AG04450 (cell line): ENCODE data around the gene TFDP2. TPM values are rescaled to one million over a fixed set of nuclear protein-coding genes. Genes with fewer than 3 reads are reported as not detected.

ENCODE experiments used
- CTCF ChIA-PET: fragments of 300-600, 350-600 bp; formaldehyde crosslinking; extraction: SDS; loops from one replicate; lab custom pipeline; 2022; ENCODE audit warnings: antibody characterized with exemption, inconsistent platforms; lab: Charles Lee
- POLR2A ChIA-PET: fragments of 350-600 bp; formaldehyde crosslinking; extraction: SDS; loops from one replicate; lab custom pipeline; 2021; ENCODE audit warnings: antibody characterized with exemption, inconsistent platforms; lab: Yijun Ruan, JAX
- DNase-seq: peaks from one replicate; pipeline ENCODE4 v3.0.0-alpha.2; 2011; ENCODE audit warnings: low read depth, low spot score
- H3K27ac ChIP-seq: one replicate; pipeline ENCODE4 v1.5.1; 2012; ENCODE audit warnings: low read depth, low read length, control low read depth
- H3K27me3 ChIP-seq: one replicate; pipeline ENCODE4 v1.6.0; 2012; ENCODE audit warnings: low read length; ENCODE audit not compliant: control insufficient read depth, insufficient read depth
- H3K4me3 ChIP-seq: 2 replicates; pipeline ENCODE4 v1.5.1; 2011; ENCODE audit warnings: mild to moderate bottlenecking, low read depth, low read length, control low read depth
- H3K9me3 ChIP-seq: 2 replicates; pipeline ENCODE4 v1.5.1; 2012; ENCODE audit warnings: low read length; ENCODE audit not compliant: control insufficient read depth, insufficient read depth
- CTCF ChIP-seq: IDR thresholded peaks from 2 replicates; pipeline ENCODE4 v1.5.1; 2011; ENCODE audit warnings: low read depth, low read length, control low read depth, inconsistent platforms
- polyA plus RNA-seq: library from polyadenylated mRNA; depleted of rRNA; stranded (reverse); fragments of >200 nt; gene quantifications from 2 replicates; pipeline ENCODE4 v1.2.3, GENCODE V29; 2011

TFDP2 gene
- polyA plus RNA-seq, 1 experiment: 63.4 TPM

DNA sequence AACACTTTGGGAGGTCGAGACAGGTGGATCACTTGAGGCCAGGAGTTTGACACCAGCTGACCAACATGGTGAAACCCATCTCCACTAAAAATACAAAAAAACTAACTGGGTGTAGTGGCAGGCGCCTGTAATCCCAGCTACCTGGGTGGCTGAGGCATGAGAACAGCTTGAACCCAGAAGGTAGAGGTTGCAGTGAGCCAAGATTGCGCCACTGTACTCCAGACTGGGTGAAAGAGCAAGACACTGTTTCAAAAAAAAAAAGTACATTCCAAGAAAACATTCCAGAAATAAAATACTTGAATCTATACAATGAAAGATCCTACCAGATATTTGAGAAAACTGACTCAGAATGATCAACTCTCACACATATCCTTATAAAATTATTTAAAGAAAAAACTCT, 30.4 kb downstream of the TFDP2 start:
- Histone ChIP-seq H3K27ac (no peak overlapping the region), H3K4me3 (no peak overlapping the region), H3K27me3 (no peaks in the 10 kb centered on the region), H3K9me3 (no peaks in the 10 kb centered on the region; the same call in 1 of the 2 replicates)
- ChIA-PET CTCF (interaction anchor here (0.6 kb wide), 1 partner anchor 31 kb away, joined by 7 read pairs; no protein-coding TSS in a partner anchor), POLR2A (no interaction called here)
- TF ChIP-seq CTCF: no peak
- no peak for DNase-seq

GRCh38 chr3:142117056-142117851, 32.1 kb downstream of the TFDP2 start:
- H3K4me3 ChIP-seq: no peak overlapping the region
- no peak for DNase-seq
- H3K27ac ChIP-seq: no peak overlapping the region
- CTCF ChIA-PET: interaction anchor here (0.7 kb wide), 1 partner anchor 308 kb away, joined by 4 read pairs; no protein-coding TSS in a partner anchor
- H3K27me3 ChIP-seq: no peaks in the 10 kb centered on the region
- TF ChIP-seq CTCF: no peak
- H3K9me3 ChIP-seq: no peaks in the 10 kb centered on the region; the same call in 1 of the 2 replicates
- POLR2A ChIA-PET: no interaction called here

DNA sequence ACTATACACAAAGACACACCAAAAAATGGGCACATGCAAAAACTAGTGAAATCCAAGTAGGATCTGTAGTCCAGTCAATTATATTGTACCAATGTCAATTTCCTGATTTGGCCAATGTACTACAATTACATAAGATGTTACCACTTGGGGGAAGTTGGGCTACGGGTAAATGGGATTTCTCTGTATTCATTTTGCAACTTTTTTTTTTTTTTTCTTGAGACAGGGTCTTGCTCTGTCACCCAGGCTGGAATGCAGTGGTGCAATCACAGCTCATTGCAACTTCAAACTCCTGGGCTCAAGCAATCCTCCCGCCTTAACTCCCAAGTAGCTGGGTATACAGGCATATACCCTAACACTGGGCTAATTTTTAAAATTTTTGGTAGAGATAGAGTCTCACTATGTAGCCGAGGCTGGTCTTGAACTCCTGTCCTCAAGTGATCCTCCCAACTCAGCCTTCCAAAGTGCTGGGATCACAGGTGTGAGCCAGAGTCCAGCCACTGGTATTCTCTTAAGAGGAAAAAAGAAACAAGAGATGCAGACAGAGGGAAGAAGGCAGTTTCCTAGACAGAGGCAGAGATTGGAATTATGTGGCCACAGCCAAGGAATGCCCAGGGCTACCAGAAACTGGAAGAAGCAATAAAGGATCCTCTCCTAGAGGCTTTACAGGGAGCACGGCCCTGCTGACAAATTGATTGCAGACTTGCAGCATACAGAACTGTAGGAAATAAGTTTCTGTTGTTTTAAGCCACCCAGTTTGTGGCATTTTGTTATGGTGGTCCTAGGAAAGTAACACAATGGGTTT, 33.3 kb downstream of the TFDP2 start:
- TF ChIP-seq CTCF: no peak
- no peak overlapping the region for H3K27ac ChIP-seq
- no peaks in the 10 kb centered on the region for H3K27me3 ChIP-seq
- no peaks in the 10 kb centered on the region; the same call in 1 of the 2 replicates for H3K9me3 ChIP-seq
- DNase-seq: no peak
- ChIA-PET POLR2A (no interaction called here), CTCF (no interaction called here)
- H3K4me3 ChIP-seq: no peak overlapping the region

GRCh38 chr3:142112601-142113000, 36.7 kb downstream of the TFDP2 start:
- ChIA-PET POLR2A (no interaction called here), CTCF (no interaction called here)
- no peak for DNase-seq
- Histone ChIP-seq H3K27ac (no peak overlapping the region), H3K27me3 (no peaks in the 10 kb centered on the region), H3K4me3 (no peak overlapping the region), H3K9me3 (no peaks in the 10 kb centered on the region; the same call in 1 of the 2 replicates)
- TF ChIP-seq CTCF: no peak

DNA sequence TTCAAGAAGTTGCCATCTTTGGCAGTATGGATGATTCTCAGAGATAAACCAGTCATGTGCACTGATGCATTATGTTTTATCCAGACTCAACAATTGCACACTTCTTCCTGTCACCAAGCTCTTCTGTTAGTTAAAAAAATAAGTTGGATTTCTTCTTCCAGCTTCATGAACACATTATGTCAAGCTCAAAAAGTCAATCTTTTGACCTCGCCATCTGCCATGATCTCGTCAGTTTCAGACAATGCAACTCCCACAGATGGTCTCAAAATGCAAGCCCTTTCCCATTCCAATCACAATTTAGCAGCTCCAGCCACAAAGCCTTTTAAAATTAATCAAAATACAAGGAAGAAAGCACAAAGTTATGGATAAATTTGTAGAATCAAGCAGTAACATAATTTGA, 42.8 kb downstream of the TFDP2 start:
- no peaks in the 10 kb centered on the region for H3K9me3 ChIP-seq
- DNase-seq: no peak
- H3K27me3 ChIP-seq: no peaks in the 10 kb centered on the region
- no peak for TF ChIP-seq CTCF
- H3K27ac ChIP-seq: no peak overlapping the region
- ChIA-PET POLR2A (no interaction called here), CTCF (no interaction called here)
- no peak overlapping the region for H3K4me3 ChIP-seq
